HEK293 (cell line): Measurements from ENCODE around the gene EYS.

Experiments used
- ZNF16 ChIP-seq: fragments of 450-650 bp; formaldehyde crosslinking; IDR thresholded peaks from 2 replicates; pipeline ENCODE4 v1.5.1; 2016; ENCODE audit warnings: low read depth, missing biosample characterization, missing genetic modification characterization
- TF ChIP-seq, protein P1 (sequence below): fragments of 450-650 bp; formaldehyde crosslinking; IDR thresholded peaks from 2 replicates; pipeline ENCODE4 v1.5.1; 2016; ENCODE audit warnings: missing biosample characterization, missing genetic modification characterization

DNA sequence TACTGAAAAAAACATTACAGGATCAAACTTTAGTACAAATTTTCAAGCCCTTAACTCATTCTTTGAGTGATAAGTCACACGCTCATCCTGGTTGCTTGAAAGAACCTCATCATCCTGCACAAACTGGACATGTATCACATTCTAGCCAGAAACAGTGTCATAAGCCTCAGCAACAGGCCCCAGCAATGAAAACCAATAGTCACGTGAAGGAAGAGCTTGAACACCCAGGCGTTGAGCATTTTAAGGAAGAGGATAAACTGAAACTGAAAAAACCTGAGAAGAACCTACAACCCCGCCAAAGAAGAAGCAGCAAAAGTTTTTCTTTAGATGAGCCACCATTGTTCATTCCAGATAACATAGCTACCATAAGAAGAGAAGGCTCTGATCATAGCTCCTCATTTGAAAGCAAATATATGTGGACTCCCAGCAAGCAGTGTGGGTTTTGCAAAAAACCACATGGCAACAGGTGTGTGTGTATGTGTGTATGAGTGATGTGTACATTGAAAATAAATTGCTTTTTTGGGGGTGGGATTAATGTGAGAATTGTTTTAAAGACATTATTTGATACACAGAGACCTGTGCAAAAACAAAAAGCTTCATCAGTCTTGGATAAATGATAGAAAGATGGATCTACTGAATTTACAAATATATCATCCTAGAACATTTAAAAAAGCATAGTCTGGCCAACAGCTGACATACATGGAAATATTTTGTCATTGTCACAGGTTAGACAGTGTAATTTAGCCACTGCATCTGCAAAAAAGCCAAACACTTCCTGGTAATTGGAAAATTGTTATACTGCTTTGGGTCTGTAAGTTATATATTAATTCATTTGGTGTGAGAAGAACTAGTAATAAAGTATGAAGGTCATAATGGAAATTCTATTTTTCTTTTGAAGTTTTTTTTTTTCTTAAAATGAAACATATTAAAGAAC lies 2021.3 kb downstream of the EYS start:
- TF ChIP-seq, protein P1, sequence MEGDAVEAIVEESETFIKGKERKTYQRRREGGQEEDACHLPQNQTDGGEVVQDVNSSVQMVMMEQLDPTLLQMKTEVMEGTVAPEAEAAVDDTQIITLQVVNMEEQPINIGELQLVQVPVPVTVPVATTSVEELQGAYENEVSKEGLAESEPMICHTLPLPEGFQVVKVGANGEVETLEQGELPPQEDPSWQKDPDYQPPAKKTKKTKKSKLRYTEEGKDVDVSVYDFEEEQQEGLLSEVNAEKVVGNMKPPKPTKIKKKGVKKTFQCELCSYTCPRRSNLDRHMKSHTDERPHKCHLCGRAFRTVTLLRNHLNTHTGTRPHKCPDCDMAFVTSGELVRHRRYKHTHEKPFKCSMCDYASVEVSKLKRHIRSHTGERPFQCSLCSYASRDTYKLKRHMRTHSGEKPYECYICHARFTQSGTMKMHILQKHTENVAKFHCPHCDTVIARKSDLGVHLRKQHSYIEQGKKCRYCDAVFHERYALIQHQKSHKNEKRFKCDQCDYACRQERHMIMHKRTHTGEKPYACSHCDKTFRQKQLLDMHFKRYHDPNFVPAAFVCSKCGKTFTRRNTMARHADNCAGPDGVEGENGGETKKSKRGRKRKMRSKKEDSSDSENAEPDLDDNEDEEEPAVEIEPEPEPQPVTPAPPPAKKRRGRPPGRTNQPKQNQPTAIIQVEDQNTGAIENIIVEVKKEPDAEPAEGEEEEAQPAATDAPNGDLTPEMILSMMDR (tag by site-specific recombination), result no peak
- no peak for TF ChIP-seq ZNF16 (tag by site-specific recombination)
